HAP-1 (cell line): Measurements from ENCODE around the gene VDAC1.
"Not testable (repeated sequence)": the region's sequence is repeated elsewhere in the genome, so short reads cannot be mapped to it uniquely, and the experiment has no call there.

Source experiments
- DNase-seq, 2 experiments: peaks; one replicate each; pipeline ENCODE4 v3.0.0-alpha.2; 2016 to 2020; ENCODE audit warnings: low spot score in 2 of 2
- H3K27me3 ChIP-seq: fragments of 250-450 bp; sonication (Bioruptor Pico); 2 replicates; pipeline ENCODE4 v1.5.1; 2020; ENCODE audit warnings: low read depth, mild to moderate bottlenecking, moderate library complexity
- H3K36me3 ChIP-seq: fragments of 250-450 bp; sonication (Bioruptor Pico); replicated peaks from 2 replicates; pipeline ENCODE4 v1.5.1; 2020; ENCODE audit warnings: mild to moderate bottlenecking
- H3K4me1 ChIP-seq: fragments of 250-450 bp; sonication (Bioruptor Pico); 2 replicates; pipeline ENCODE4 v1.5.1; 2020; ENCODE audit warnings: mild to moderate bottlenecking
- H3K4me3 ChIP-seq: fragments of 250-450 bp; sonication (Bioruptor Pico); 2 replicates; pipeline ENCODE4 v1.5.1; 2020; ENCODE audit warnings: mild to moderate bottlenecking, moderate library complexity
- H3K9me3 ChIP-seq: fragments of 250-450 bp; sonication (Bioruptor Pico); 2 replicates; pipeline ENCODE4 v1.5.1; 2020; ENCODE audit warnings: mild to moderate bottlenecking, moderate library complexity
- in situ Hi-C: fragments of 300-500 bp; cut with MboI; formaldehyde crosslinking; loops from 3 replicates; pipeline ENCODE4 v1.14.3; 2020; ENCODE audit warnings: low sequenced_read_pairs, inconsistent platforms, mixed read lengths

Gene VDAC1

DNA sequence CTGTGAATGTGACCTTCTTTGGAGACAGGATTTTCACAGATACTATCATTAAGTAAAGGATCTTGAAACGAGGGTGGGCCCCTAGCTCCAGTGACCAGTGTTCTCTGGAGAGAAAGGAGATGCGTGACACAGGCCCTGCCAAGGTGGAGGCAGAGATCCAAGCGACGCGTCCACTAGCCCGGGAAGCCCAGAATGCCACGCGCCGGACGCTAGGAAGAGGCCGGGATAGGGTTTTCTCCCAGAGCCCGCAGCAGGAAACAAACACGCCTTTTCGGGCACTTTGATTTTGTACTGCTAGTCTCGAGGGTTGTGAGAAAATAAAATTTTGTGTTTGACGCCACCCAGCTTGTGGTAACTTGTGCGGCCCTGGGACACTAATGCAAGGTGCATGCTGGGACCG, 29.6 kb upstream of the VDAC1 start:
- Histone ChIP-seq H3K9me3 (no peaks in the 10 kb centered on the region), H3K27me3 (no peaks in the 10 kb centered on the region), H3K4me3 (no peak overlapping the region), H3K36me3 (no peaks in the 10 kb centered on the region), H3K4me1 (no peaks in the 10 kb centered on the region)
- DNase-seq, result no peak
- in situ Hi-C loops, result loop anchor here (25.0 kb wide), 1 partner anchor 253 kb away; no protein-coding TSS in a partner anchor

DNA sequence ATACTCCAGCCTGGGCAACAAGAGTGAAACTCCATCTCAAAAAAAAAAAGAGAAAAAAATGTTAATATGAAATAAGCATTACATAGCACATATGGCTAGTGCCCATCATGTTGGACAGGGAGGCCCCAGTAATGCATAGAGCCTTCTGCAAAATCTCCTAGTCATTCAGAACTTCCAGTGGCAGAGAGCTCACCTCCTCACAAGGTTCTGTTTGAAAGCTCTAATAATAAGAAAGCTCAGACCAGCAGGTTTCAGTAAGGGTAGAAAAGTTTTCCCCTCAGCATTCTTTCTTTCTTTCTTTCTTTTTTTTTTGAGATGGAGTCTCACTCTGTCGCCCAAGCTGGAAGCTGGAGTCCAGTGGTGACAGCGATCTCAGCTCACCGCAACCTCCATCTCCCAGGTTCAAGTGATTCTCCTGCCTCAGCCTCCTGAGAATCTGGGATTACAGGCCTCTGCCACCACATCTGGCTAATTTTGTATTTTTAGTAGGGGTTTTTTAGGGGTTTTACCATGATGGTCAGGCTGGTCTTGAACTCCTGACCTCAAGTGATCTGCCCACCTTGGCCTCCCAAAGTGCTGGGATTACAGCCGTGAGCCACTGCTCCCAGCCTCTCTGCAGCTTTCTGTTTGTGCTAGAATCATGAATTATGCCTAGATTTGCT, 25.7 kb upstream of the VDAC1 start:
- in situ Hi-C loops, result loop anchor here (25.0 kb wide), 1 partner anchor 257 kb away; no protein-coding TSS in a partner anchor
- H3K36me3 ChIP-seq, DNase-seq: not testable (repeated sequence)

DNA sequence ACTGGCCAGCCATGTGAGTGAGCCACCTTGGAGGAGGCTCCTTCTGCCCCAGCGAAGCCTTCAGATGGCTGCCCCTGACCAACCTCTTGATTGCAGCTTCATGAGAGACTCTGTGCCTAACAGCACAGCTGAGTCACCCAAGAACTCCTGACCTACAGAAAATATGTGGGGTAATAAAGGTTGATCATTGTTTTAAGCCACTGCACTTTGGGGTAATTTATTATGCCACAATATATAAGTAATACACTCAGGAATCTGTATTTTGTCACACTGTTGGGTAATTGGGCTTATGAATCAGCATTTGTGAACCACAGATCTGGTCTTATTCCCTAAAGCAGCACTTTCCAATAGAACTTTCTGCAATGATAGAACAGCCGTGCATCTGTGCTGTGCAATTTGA, 24.4 kb upstream of the VDAC1 start:
- H3K4me1 ChIP-seq, result no peaks in the 10 kb centered on the region
- DNase-seq, result no peak
- no peaks in the 10 kb centered on the region for H3K9me3 ChIP-seq
- no peak overlapping the region for H3K4me3 ChIP-seq
- in situ Hi-C loops, result loop anchor here (25.0 kb wide), 1 partner anchor 258 kb away; no protein-coding TSS in a partner anchor
- no peaks in the 10 kb centered on the region for H3K36me3 ChIP-seq
- no peaks in the 10 kb centered on the region for H3K27me3 ChIP-seq

More for the DNA sequence above, 25.7 kb upstream of the VDAC1 start:
- H3K9me3 ChIP-seq, H3K27me3 ChIP-seq, H3K4me3 ChIP-seq, H3K4me1 ChIP-seq: not testable (repeated sequence)

DNA sequence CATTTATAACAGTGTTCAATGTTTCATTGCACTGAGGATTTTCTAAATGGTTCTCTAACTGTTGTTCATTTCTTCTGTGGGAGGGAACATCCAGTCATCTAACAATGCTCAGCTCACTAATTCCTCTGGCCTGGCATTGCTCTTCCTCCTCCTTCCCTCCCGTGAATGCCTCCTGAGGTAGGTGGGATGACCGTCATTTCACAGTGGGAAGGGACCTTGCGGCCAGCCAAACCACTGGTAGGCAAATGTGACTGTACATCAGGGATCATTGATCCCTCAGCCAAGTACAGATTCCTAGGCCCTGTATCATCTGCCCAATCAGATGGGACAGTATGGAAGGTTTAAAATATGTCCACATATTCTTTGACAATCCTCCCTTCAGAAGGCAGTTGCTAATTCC, 23.7 kb upstream of the VDAC1 start:
- Histone ChIP-seq H3K4me3 (no peak overlapping the region), H3K27me3 (no peaks in the 10 kb centered on the region), H3K4me1 (no peaks in the 10 kb centered on the region), H3K36me3 (no peaks in the 10 kb centered on the region), H3K9me3 (no peaks in the 10 kb centered on the region)
- DNase-seq, result no peak
- in situ Hi-C loops, result loop anchor here (25.0 kb wide), 1 partner anchor 259 kb away; no protein-coding TSS in a partner anchor

DNA sequence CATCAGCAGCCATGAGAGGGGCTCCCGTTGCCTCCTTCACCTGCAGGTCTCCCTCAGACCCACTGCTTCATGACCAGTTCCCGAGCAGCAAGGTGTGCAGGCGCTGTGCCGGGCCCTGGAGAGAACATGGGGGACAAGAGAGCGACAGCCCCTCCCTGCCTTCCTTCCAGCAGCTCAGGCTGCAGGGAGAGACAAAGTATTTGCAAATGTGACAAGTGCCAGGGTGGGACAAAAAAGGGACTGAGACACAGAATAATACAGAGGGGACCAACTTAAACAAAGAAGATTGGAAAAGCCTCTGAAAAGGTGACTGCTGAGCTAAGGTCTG, 22.5 kb upstream of the VDAC1 start:
- Histone ChIP-seq H3K27me3 (0 out of 2 replicates have a peak, but pooled peaks cover 3% of the 10 kb centered on the region), H3K4me3 (no peak overlapping the region), H3K9me3 (no peaks in the 10 kb centered on the region), H3K36me3 (no peaks in the 10 kb centered on the region), H3K4me1 (peaks cover 3% of the 10 kb centered on the region; the same call in 1 of the 2 replicates)
- no peak for DNase-seq
- in situ Hi-C loops, result loop anchor here (25.0 kb wide), 1 partner anchor 260 kb away; no protein-coding TSS in a partner anchor

DNA sequence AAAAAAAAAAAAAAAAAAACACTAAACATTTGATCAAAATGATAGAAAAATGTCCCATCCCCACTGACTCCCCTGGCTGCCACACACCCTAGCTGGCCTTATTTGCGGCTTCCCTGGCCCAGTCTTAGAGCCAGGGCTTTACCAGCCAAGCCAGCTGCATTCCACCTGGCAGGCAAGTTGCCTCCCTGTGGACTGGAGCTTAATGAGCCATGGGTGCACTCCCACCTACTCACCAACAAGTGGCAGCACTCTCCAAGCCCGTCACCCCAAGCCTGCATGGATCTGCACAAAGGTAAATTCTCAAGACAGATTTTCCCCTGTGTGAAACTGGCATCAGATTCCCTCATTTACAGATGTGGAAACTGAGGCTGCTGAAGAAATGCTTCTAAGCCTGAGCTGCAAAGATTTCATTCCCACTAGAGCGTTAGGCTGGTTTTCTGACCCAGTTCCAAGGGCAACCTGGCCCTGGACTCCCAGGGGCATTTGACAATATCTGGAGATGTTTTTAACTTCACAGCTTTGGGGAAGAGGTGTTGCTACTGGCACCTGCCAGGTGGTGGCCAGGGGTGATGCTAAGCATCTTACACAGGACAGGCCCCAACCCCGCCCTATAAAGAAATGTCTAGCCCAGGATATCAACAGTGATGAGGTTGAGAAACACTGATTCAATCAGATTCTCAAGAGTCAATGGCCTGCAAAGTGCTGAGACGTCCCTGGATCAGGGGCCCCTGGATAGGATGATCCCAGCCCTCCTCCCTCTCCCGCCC, 21.9 kb upstream of the VDAC1 start:
- Histone ChIP-seq H3K9me3 (no peaks in the 10 kb centered on the region), H3K4me1 (peaks cover 3% of the 10 kb centered on the region; the same call in 1 of the 2 replicates), H3K36me3 (no peaks in the 10 kb centered on the region), H3K4me3 (no peak overlapping the region), H3K27me3 (0 out of 2 replicates have a peak, but pooled peaks cover 3% of the 10 kb centered on the region)
- peak; percentile 72 to 78 for DNase-seq
- in situ Hi-C loops, result loop anchor here (25.0 kb wide), 1 partner anchor 261 kb away; no protein-coding TSS in a partner anchor

DNA sequence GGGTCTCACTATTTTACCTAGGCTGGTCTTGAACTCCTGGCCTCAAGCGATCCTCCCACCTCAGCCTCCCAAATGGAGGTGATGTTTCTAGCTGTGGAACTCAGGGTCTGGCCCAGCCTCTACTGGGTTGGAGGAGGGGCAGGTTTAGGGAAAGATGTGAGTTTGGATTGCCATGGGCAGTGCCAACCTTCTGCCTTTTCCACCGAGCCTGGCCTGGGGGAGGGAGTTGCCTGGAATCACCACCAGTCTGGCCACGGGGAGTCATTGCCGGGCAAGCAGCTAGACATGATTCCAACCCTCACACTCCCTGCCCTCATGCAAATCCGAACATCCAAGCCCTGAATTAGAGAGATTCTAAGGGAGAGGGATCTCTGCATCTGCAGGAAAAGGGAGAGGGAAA, 21.0 kb upstream of the VDAC1 start:
- Histone ChIP-seq H3K4me3 (no peak overlapping the region), H3K27me3 (0 out of 2 replicates have a peak, but pooled peaks cover 3% of the 10 kb centered on the region), H3K4me1 (peaks cover 3% of the 10 kb centered on the region; the same call in 1 of the 2 replicates), H3K36me3 (no peaks in the 10 kb centered on the region), H3K9me3 (no peaks in the 10 kb centered on the region)
- in situ Hi-C loops, result loop anchor here (25.0 kb wide), 1 partner anchor 262 kb away; no protein-coding TSS in a partner anchor
- DNase-seq, result no peak

DNA sequence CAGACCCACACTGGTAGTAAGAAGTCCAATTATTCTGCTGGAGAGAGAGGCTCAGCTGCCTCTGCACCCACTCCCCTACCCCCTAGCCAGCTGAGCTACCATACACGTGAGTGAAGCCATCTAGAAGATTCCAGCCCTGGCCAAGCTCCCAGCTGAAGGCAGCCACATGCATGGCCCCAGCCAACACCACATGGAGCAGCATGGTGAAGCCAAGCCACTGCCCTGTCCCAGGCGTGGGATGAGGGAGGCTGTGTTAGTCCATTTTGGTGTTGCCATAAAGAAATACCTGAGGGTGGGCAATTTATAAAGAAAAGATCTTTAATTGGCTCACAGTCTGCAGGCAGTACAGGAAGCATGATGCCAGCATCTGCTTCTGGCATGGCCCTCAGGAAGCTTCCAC, 20.0 kb upstream of the VDAC1 start:
- Histone ChIP-seq H3K36me3 (no peaks in the 10 kb centered on the region), H3K27me3 (0 out of 2 replicates have a peak, but pooled peaks cover 3% of the 10 kb centered on the region), H3K9me3 (no peaks in the 10 kb centered on the region), H3K4me1 (peaks cover 3% of the 10 kb centered on the region; the same call in 1 of the 2 replicates), H3K4me3 (no peak overlapping the region)
- no peak for DNase-seq
- in situ Hi-C loops, result loop anchor here (25.0 kb wide), 1 partner anchor 262 kb away; no protein-coding TSS in a partner anchor

DNA sequence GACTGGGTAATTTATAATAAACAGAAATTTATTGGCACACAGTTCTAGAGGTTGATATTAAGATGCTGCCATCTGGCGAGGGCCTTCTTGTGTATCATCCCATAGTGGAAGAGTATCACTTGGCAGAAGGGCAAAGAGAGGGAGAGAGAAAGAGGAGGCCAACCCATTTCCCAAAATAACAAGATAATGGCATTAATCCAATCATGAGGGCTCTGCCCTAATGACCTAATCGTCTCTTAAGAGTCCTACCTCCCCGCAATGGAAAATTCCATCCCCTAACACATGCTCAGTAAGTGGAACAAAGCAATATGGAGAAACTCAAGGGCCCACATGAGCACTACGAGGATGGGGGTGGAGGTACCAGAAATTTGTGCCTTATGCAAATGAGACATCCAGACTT, 17.6 kb upstream of the VDAC1 start:
- 0 out of 2 replicates have a peak, but pooled peaks cover 3% of the 10 kb centered on the region for H3K27me3 ChIP-seq
- no peak for DNase-seq
- H3K9me3 ChIP-seq, result no peaks in the 10 kb centered on the region
- H3K4me3 ChIP-seq, result no peak overlapping the region
- H3K36me3 ChIP-seq, result no peaks in the 10 kb centered on the region
- H3K4me1 ChIP-seq, result peaks cover 3% of the 10 kb centered on the region; the same call in 1 of the 2 replicates
- in situ Hi-C loops, result no loop called here

DNA sequence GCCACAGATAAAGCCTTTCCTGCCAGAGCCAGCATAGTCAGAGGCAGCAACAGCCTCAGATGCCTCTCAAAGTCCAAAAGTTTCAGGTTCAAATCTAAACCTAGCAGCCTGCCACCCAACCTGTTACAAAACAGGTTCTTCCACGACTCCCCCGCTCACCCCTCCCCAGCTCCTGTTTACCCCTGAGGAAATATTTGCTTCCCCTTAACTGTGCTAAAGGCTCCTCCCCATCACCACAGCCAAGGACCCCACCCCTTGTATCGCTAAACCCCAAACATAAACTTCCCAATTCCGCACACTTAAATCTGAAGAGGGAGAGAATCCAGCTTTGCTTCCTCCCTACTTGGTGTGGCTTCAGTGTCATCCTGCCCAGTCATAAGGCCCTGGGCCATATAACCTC, 15.4 kb upstream of the VDAC1 start:
- peaks cover 3% of the 10 kb centered on the region; the same call in 1 of the 2 replicates for H3K4me1 ChIP-seq
- H3K36me3 ChIP-seq, result no peaks in the 10 kb centered on the region
- no peaks in the 10 kb centered on the region for H3K9me3 ChIP-seq
- no peak overlapping the region for H3K4me3 ChIP-seq
- DNase-seq, result no peak
- H3K27me3 ChIP-seq, result 0 out of 2 replicates have a peak, but pooled peaks cover 3% of the 10 kb centered on the region
- in situ Hi-C loops, result no loop called here

DNA sequence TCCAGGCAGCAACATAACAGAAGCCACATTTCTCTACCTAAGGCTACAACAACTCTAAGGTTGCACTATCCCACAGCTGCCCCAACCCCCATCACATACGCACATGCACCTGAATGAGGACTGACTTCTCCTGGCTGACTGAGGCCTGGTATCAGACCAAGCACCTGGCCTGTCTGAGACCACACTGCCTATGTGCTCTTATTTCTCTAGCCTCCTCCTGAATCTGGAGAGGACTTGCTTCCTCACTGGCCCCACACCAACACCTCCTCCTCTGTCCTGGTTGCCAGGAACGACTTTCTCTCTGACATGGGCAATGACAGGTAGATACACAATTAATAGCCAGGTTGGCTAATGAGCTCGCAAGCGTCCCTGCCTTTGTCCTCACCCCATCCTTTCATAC, 14.9 kb upstream of the VDAC1 start:
- Histone ChIP-seq H3K4me3 (no peak overlapping the region), H3K27me3 (0 out of 2 replicates have a peak, but pooled peaks cover 3% of the 10 kb centered on the region), H3K36me3 (no peaks in the 10 kb centered on the region), H3K9me3 (no peaks in the 10 kb centered on the region), H3K4me1 (peaks cover 3% of the 10 kb centered on the region; the same call in 1 of the 2 replicates)
- no peak for DNase-seq
- in situ Hi-C loops, result no loop called here

DNA sequence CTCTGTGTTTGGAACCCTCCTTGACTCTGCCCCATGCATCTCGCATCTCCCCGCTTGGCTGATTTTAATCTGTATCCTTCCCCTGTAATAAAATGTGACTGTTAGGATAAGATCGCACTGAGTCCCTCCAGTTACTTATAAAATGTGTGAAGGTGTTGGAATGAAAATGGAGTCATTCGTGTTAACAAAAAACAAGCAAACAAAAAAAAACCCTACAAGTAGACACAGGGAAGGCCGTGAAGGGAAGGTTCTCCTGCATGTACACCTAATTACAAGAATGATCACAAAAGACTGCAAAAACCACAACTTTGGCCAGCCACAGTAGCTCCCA, 14.2 kb upstream of the VDAC1 start:
- 0 out of 2 replicates have a peak, but pooled peaks cover 3% of the 10 kb centered on the region for H3K27me3 ChIP-seq
- no peaks in the 10 kb centered on the region for H3K9me3 ChIP-seq
- in situ Hi-C loops, result no loop called here
- DNase-seq, result no peak
- H3K36me3 ChIP-seq, result no peaks in the 10 kb centered on the region
- H3K4me1 ChIP-seq, result peaks cover 3% of the 10 kb centered on the region; the same call in 1 of the 2 replicates
- H3K4me3 ChIP-seq, result no peak overlapping the region

DNA sequence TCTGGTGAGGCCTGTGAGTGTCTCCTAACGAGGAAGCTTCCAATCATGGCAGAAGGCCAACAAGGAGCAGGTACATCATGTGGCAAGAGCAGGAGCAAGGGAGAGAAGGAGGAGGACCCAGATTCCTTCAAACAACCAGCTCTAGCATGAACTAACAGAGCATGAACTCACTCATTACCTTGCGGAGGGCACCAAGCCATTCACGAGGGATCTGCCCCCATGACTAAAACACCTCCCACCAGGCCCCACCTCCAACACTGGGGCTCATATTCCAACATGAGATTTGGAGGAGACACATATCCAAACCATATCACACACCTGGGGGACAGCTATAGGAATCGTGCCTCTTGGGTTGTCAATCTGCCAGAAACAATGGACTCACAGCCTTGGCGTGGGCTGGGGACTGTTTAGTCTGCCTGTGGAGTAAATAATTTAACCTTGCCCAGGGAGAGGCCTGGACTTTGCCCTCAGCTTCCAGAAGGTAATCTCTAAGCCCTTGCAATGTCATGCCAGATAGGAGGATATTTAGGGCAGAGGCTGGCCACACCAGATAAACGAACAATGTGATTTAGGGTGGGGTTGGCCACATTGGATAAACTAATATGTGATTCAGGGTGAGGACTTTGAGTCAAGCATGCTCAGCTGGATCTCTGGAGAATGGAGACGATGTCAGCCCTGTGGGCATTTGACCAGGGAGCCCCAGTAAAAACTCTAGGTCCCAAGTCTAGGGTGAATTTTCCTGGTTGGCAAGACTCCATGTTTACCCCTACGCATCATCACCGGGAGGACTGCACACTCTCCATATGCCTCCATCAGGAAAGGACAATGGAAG, 13.6 kb upstream of the VDAC1 start:
- Histone ChIP-seq H3K4me1 (peaks cover 3% of the 10 kb centered on the region; the same call in 1 of the 2 replicates), H3K36me3 (no peaks in the 10 kb centered on the region), H3K9me3 (no peaks in the 10 kb centered on the region), H3K27me3 (peaks cover 3% of the 10 kb centered on the region; the same call in 1 of the 2 replicates), H3K4me3 (no peak overlapping the region)
- no peak for DNase-seq
- in situ Hi-C loops, result no loop called here
